GM18909 (cell line): Measurements from ENCODE around the gene C1QTNF9B.
A peak's percentile ranks its signal among the peaks of the same experiment; 100 is the strongest.
"Not testable (repeated sequence)": the region's sequence is repeated elsewhere in the genome, so short reads cannot be mapped to it uniquely, and the experiment has no call there.

Experiments
- ATAC-seq: cut with Tn5 transposase; IDR thresholded peaks from one replicate; pipeline ENCODE4 v1.9.1; 2021; ENCODE audit warnings: mild to moderate bottlenecking; ENCODE audit not compliant: unreplicated experiment, poor library complexity

C1QTNF9B gene

GRCh38 chr13:23898101-23898500, 799 bp upstream of the C1QTNF9B start:
- no peak for ATAC-seq

GRCh38 chr13:23894746-23895145, 2.6 kb downstream of the C1QTNF9B start:
- ATAC-seq, result not testable (repeated sequence)

- ATAC-seq, result not testable (repeated sequence)
These were observed 3.5 kb downstream of the C1QTNF9B start for GRCh38 chr13:23893791-23894190.

GRCh38 chr13:23889615-23890607, 7.4 kb downstream of the C1QTNF9B start:
- peak; percentile 19 for ATAC-seq

GRCh38 chr13:23888658-23889614, 8.4 kb downstream of the C1QTNF9B start, which contains the start of gene MIPEP:
Gene MIPEP, minus strand, starts transcription at chr13:23889400. Its CDS starts 80 bp downstream, at chr13:23889320.
- peak; percentile 95 for ATAC-seq

GRCh38 chr13:23884361-23884760, 12.9 kb downstream of the C1QTNF9B start:
- not testable (repeated sequence) for ATAC-seq

GRCh38 chr13:23883255-23883654, 14.0 kb downstream of the C1QTNF9B start:
- ATAC-seq, result no peak

- not testable (repeated sequence) for ATAC-seq
These were observed 15.9 kb downstream of the C1QTNF9B start for GRCh38 chr13:23881402-23881800.

- not testable (repeated sequence) for ATAC-seq
These were observed 16.6 kb downstream of the C1QTNF9B start for GRCh38 chr13:23880493-23881401.

- ATAC-seq, result no peak
These were observed 20.0 kb downstream of the C1QTNF9B start for GRCh38 chr13:23877286-23877685.

- peak; percentile 52 for ATAC-seq
These were observed 21.0 kb downstream of the C1QTNF9B start for GRCh38 chr13:23876265-23876664.

- ATAC-seq, result no peak
These were observed 25.6 kb downstream of the C1QTNF9B start for GRCh38 chr13:23871616-23872220.

GRCh38 chr13:23870356-23871140, 26.8 kb downstream of the C1QTNF9B start:
- no peak for ATAC-seq

- no peak for ATAC-seq
These were observed 28.8 kb downstream of the C1QTNF9B start for GRCh38 chr13:23868521-23868920.

GRCh38 chr13:23867027-23867491, 30.2 kb downstream of the C1QTNF9B start:
- ATAC-seq, result no peak

GRCh38 chr13:23866420-23867026, 30.8 kb downstream of the C1QTNF9B start:
- ATAC-seq, result no peak

- ATAC-seq, result no peak
These were observed 31.4 kb downstream of the C1QTNF9B start for GRCh38 chr13:23865906-23866305.

GRCh38 chr13:23865026-23865425, 32.3 kb downstream of the C1QTNF9B start:
- no peak for ATAC-seq
